Keratinocyte (primary cell): ENCODE data around the gene SMCO2. TPM values are rescaled to one million over a fixed set of nuclear protein-coding genes. Genes with fewer than 3 reads are reported as not detected.

ENCODE experiments used
- DNase-seq: peaks from one replicate; pipeline ENCODE4 v3.0.0-alpha.2; 2011; ENCODE audit warnings: low read depth, missing footprints, low spot score
- FAIRE-seq: peaks from 2 replicates; lab custom pipeline; 2011; peaks lifted over from hg19 to GRCh38; lab: Jason Lieb, UNC
- H2AFZ ChIP-seq: 2 replicates; pipeline ENCODE4 v1.6.0; 2012; ENCODE audit warnings: low read length, control low read depth, inconsistent platforms; ENCODE audit not compliant: control insufficient read depth
- H3K27ac ChIP-seq: 2 replicates; pipeline ENCODE4 v1.5.1; 2011; ENCODE audit warnings: low read length; ENCODE audit not compliant: control insufficient read depth, insufficient read depth
- H3K27me3 ChIP-seq: 3 replicates; pipeline ENCODE4 v1.6.0; 2011; ENCODE audit warnings: low read length; ENCODE audit not compliant: control insufficient read depth, insufficient read depth; ENCODE audit errors: extremely low read depth
- H3K36me3 ChIP-seq, 2 experiments: 2 replicates in 1 of 2; 3 replicates in 1 of 2; pipeline ENCODE4 v1.5.1; 2011; ENCODE audit warnings: low read length in 2 of 2, mild to moderate bottlenecking in 1 of 2; ENCODE audit not compliant: control insufficient read depth in 2 of 2, insufficient read depth in 2 of 2; ENCODE audit errors: extremely low read depth in 1 of 2
- H3K4me1 ChIP-seq: 3 replicates; pipeline ENCODE4 v1.5.1; 2011; ENCODE audit warnings: low read length; ENCODE audit not compliant: control insufficient read depth, insufficient read depth; ENCODE audit errors: extremely low read depth
- H3K4me2 ChIP-seq: 3 replicates; pipeline ENCODE4 v1.6.0; 2011; ENCODE audit warnings: low read depth, low read length; ENCODE audit not compliant: control insufficient read depth, insufficient read depth; ENCODE audit errors: extremely low read depth
- H3K4me3 ChIP-seq, 3 experiments: fragments of 200-600 bp in 1 of 3; sonication (generic) in 1 of 3; 2 replicates in 2 of 3; 3 replicates in 1 of 3; pipeline ENCODE4 v1.5.1; 2011 to 2016; ENCODE audit warnings: low read length in 3 of 3, mild to moderate bottlenecking in 3 of 3, control low read depth in 2 of 3, inconsistent platforms in 1 of 3, low read depth in 1 of 3, mixed read lengths in 1 of 3, mixed run types in 1 of 3, moderate library complexity in 1 of 3; ENCODE audit not compliant: control insufficient read depth in 2 of 3, insufficient read depth in 2 of 3; ENCODE audit errors: extremely low read depth in 1 of 3
- H3K79me2 ChIP-seq: 2 replicates; pipeline ENCODE4 v1.6.0; 2012; ENCODE audit warnings: low read length; ENCODE audit not compliant: control insufficient read depth, insufficient read depth
- H3K9ac ChIP-seq: 3 replicates; pipeline ENCODE4 v1.6.0; 2011; ENCODE audit warnings: low read length; ENCODE audit not compliant: control insufficient read depth, insufficient read depth; ENCODE audit errors: extremely low read depth
- H3K9me1 ChIP-seq: 3 replicates; pipeline ENCODE4 v1.6.0; 2011; ENCODE audit warnings: low read length; ENCODE audit not compliant: control insufficient read depth, insufficient read depth; ENCODE audit errors: extremely low read depth
- H3K9me3 ChIP-seq: 2 replicates; pipeline ENCODE4 v1.5.1; 2012; ENCODE audit warnings: low read depth, low read length; ENCODE audit not compliant: control insufficient read depth
- H4K20me1 ChIP-seq: 3 replicates; pipeline ENCODE4 v1.6.0; 2011; ENCODE audit warnings: low read length; ENCODE audit not compliant: control insufficient read depth, insufficient read depth; ENCODE audit errors: extremely low read depth
- EZH2 ChIP-seq: IDR thresholded peaks from one replicate; pipeline ENCODE4 v1.6.1; 2012; ENCODE audit warnings: inconsistent platforms, mild to moderate bottlenecking, low read length, moderate library complexity
- dilution Hi-C: fragments of 300-500 bp; cut with MboI; formaldehyde crosslinking; loops from one replicate; pipeline ENCODE4 v1.7.0; 2020; ENCODE audit warnings: low sequenced_read_pairs; ENCODE audit not compliant: extremely low pct_ligation_motif_present
- polyA plus RNA-seq, 5 experiments: library from polyadenylated mRNA; depleted of rRNA in 3 of 5; stranded (reverse) in 3 of 5; stranded (forward) in 1 of 5; unstranded in 1 of 5; fragments of >200 nt; gene quantifications; 1 replicate in 1 of 5; 2 replicates in 3 of 5; 3 replicates in 1 of 5; pipeline versions ENCODE4 v1.2.1 to v1.2.3, GENCODE V29; 2011 to 2012; ENCODE audit warnings: missing spikeins in 2 of 5, low read depth in 1 of 5, low replicate concordance in 1 of 5
- TF ChIP-seq, protein P1 (sequence below), 3 experiments: IDR thresholded peaks in 1 of 3; conservative IDR thresholded peaks in 1 of 3; optimal IDR thresholded peaks in 1 of 3; 2 replicates in 2 of 3; 3 replicates in 1 of 3; pipeline versions ENCODE3 to v1.5.1; 2011; ENCODE audit warnings: low read length in 3 of 3, mild to moderate bottlenecking in 3 of 3, moderate library complexity in 2 of 3, control low read depth in 1 of 3, inconsistent platforms in 1 of 3; ENCODE audit not compliant: insufficient read depth in 2 of 3; ENCODE audit errors: extremely low read depth in 1 of 3

Gene SMCO2
- polyA plus RNA-seq, 1 donor (not counting 4 experiments of a cell fraction or from before 2014, with no cell fraction given): 0.49 TPM

DNA sequence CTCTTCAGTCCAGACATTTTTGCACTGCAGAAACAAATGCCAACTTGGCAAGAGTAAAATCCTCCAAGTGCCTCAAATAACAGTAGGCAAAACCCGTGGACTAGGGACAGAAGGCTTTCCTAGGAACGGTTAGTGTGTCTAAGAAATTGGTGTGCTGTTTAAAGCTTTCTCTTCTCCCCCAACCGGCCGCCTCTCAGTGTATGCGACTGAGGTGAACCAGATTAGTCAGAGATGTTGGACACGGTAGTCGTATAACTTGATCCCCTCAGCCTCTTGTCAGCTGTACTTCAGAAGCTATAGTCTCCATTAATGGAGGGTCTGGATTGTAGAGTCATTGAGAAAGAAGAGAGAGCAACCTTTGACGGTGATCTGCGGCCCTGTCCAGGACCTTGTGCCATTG, 99.1 kb downstream of the SMCO2 start:
- Histone ChIP-seq H3K27me3 (no peaks in the 10 kb centered on the region), H3K4me2 (peak overlapping the region; percentile 68), H3K27ac (peak overlapping the region; percentile 48), H3K36me3 (peaks cover 0 to 1% of the 10 kb centered on the region in 2 experiments), H3K9ac (peak overlapping the region; percentile 54), H3K9me1 (peaks cover 2% of the 10 kb centered on the region), H4K20me1 (no peaks in the 10 kb centered on the region), H3K4me1 (peaks cover 76% of the 10 kb centered on the region), H2AFZ (no peak overlapping the region), H3K79me2 (peaks cover 78% of the 10 kb centered on the region), H3K9me3 (no peaks in the 10 kb centered on the region), H3K4me3 (no peak overlapping the region)
- dilution Hi-C loops: no loop called here
- no peak for TF ChIP-seq EZH2
- TF ChIP-seq, protein P1, sequence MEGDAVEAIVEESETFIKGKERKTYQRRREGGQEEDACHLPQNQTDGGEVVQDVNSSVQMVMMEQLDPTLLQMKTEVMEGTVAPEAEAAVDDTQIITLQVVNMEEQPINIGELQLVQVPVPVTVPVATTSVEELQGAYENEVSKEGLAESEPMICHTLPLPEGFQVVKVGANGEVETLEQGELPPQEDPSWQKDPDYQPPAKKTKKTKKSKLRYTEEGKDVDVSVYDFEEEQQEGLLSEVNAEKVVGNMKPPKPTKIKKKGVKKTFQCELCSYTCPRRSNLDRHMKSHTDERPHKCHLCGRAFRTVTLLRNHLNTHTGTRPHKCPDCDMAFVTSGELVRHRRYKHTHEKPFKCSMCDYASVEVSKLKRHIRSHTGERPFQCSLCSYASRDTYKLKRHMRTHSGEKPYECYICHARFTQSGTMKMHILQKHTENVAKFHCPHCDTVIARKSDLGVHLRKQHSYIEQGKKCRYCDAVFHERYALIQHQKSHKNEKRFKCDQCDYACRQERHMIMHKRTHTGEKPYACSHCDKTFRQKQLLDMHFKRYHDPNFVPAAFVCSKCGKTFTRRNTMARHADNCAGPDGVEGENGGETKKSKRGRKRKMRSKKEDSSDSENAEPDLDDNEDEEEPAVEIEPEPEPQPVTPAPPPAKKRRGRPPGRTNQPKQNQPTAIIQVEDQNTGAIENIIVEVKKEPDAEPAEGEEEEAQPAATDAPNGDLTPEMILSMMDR (optimal IDR thresholded peaks at IDR 0.05 in 1 of 3, IDR thresholded peaks at IDR 0.05 in 1 of 3, conservative IDR thresholded peaks at IDR 0.05 in 1 of 3; ENCODE audit: extremely low read depth in 1 of 3, insufficient read depth in 2 of 3, low read length in 3 of 3): no peak
- DNase-seq: no peak
- FAIRE-seq: peak; percentile 71

DNA sequence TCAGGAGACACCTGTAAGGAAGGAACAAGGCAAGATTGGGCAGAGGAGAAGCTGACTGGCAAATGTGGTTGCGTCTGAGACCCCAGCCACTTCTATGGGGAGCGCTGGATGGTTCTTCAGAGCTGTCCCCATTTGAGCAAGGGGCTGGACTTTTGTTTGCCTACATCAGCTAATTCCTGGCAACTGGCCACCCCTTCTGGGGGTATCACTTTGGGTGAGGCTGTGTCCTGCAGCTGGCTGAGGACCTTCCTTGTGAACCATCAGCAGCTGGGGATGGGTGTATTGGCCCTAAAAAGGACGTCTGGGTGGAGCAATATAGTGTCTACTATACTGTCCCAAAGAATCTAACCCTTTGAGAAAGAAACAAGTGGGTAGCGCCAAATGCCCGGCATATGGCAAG, 101.1 kb downstream of the SMCO2 start:
- peak overlapping the region; percentile 94 for H3K27ac ChIP-seq
- dilution Hi-C loops: no loop called here

More for the DNA sequence above, 101.1 kb downstream of the SMCO2 start:
- peaks cover 0 to 1% of the 10 kb centered on the region in 2 experiments for H3K36me3 ChIP-seq
- H3K9me1 ChIP-seq: peaks cover 2% of the 10 kb centered on the region
- no peak for FAIRE-seq
- peaks cover 80% of the 10 kb centered on the region for H3K79me2 ChIP-seq
- H2AFZ ChIP-seq: no peak overlapping the region
- H3K4me1 ChIP-seq: peaks cover 68% of the 10 kb centered on the region
- H3K4me3 ChIP-seq: no peak overlapping the region
- H3K4me2 ChIP-seq: no peak overlapping the region
- no peaks in the 10 kb centered on the region for H4K20me1 ChIP-seq
- no peak for DNase-seq
- no peaks in the 10 kb centered on the region for H3K27me3 ChIP-seq
- no peak for TF ChIP-seq EZH2
- TF ChIP-seq, protein P1 (optimal IDR thresholded peaks at IDR 0.05 in 1 of 3, IDR thresholded peaks at IDR 0.05 in 1 of 3, conservative IDR thresholded peaks at IDR 0.05 in 1 of 3; ENCODE audit: extremely low read depth in 1 of 3, insufficient read depth in 2 of 3, low read length in 3 of 3): no peak
- H3K9me3 ChIP-seq: no peaks in the 10 kb centered on the region
- no peak overlapping the region for H3K9ac ChIP-seq
